OCI-M2 (cell line): Measurements from ENCODE around the gene SOX6.

Experiments
- DNase-seq: peaks from one replicate; lab custom pipeline; 2025; ENCODE audit not compliant: unreplicated experiment; lab: John Stamatoyannopoulos, UW

Gene SOX6

DNA sequence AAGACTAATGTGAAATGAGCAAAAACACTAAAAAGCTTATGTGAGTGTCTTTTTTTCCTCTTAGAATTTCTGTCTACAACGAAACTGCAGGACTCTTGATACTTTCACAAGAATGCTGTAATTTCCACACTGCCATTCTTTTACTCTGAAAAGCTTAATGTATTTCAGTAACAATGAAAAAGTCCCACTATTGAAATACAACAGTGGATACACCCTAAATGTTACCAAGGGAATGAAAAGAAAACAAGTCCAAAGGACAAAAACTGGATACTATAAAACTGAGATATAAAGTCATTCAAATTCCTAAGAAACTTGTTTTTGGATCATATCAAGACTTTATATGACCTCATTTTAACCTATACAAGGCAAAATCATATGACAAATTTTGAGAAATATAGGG lies 77.4 kb downstream of the SOX6 start:
- no peak for DNase-seq

DNA sequence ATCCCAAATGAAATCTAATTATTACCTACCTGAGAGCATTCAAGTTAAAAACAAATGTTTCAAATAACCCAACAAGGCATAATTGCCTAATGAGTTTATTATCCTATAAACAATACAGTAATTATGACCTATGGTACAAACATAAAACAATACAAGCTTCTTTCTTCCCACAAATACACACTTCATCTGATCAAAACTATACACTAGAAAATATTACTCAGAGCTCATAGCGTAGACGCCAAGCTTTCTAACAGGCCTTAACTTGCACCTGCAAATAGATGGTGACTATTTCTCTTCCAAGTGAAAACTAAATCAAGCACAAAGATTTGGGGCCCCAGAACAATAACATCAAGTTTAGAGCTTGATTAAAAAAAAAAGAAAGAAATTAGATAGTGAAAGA lies 78.1 kb downstream of the SOX6 start:
- no peak for DNase-seq

- DNase-seq, result no peak
These were observed 80.1 kb downstream of the SOX6 start for GRCh38 chr11:16276251-16276650.

GRCh38 chr11:16271258-16271657 lies 85.1 kb downstream of the SOX6 start:
- no peak for DNase-seq

GRCh38 chr11:16266021-16266420 lies 90.3 kb downstream of the SOX6 start:
- no peak for DNase-seq

DNA sequence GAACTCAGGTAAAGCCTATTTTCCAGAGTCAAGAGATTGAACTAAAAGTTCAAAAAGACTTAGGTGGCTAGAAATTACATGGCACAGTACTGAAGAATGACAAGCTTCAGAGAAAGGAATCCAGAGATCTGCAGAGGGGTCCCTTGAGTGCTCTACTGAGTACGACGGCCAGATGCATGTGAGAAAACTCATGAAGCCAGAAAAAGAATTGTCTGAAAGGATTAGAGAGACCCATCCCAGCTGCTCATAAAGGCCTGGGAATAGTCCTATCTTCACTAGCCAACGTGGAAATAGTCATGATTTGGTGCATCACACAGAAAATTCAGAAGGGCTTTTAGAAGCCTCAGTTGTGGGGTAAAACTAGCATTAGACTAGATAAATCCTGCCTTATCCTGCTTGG lies 91.3 kb downstream of the SOX6 start:
- no peak for DNase-seq

DNA sequence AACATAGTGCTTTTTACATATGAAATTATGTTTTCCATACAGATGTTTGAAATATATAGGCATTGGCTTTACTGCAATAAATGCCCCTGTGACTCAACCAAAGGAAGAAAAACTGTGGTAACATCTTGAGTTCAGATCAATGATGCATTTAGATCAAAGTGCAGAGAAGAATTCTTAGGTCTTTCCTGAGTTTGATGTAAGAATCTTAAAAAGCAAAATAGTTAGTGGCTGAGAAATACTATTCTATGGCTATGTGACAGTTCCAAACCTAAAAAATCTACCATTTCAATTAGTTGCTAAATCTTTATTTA lies 93.7 kb downstream of the SOX6 start:
- no peak for DNase-seq

DNA sequence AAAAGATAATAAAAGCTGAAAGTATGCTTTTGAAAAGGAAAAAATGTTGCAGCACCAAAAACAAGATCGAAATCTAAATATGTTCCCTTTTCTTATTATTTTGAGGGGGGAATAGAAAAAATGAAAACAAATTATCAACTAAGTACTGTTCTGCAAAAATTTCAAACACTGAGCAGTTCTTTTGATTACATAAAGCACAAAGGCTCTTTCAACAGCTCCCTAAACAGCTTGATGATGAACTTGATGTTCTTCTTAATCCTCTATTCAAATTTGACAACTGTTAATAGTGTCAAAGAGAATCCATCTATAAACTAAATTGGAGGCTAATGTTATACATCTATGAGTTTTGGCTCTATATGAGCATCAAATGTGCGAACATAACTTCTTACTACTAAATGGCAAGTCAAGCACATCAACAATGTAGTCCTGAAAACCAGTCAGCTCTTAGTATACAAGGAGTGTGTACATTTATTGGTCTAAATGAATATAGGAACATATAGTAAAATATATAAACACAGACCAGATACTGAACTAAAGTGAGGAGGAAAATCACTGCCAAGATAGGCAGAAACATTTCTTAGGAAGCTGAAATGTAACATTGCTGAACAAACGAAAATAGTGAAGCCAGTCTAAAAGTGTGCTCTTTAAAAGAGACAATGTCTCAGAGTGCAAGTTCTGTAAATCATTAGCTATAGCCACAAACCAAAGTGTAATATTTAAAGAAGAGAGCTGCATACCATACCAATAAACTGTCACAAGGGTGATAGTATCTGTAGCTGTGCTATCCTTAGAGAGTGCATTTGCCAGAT lies 94.3 kb downstream of the SOX6 start:
- DNase-seq, result no peak

DNA sequence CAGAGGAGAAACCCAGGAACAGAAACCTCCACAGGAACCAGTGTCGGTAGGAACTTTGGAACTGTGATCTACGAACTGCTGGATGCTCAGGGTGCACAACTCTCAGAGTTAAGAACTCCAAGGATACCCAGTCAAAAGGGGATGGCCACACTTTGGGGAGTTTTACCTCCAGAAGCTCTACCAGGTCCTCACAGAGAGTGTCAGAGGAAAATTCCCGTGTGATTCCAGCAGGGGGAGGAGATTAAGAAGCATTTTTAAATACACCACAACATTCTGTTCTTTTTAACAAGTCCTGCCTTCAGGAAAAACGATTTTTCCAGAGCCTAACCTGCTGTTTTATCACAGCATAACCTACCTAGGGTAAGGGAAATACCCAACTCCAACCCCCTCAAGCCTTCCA lies 104.0 kb downstream of the SOX6 start:
- no peak for DNase-seq

DNA sequence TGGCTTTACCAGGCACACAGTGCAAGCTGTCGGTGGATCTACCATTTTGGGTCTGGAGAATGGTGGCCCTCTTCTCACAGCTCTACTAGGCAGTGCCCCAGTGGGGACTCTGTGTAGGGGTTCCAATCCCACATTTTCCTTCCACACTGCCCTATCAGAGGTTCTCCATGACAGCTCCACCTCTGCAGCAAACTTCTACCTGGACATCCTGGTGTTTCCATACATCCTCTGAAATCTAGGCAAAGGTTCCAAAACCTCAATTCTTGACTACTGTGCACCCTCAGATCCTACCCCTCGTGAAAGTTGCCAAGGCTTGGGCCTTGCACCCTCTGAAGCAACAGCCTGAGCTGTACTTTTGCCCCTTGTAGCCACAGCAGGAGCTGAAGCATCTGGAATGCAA lies 108.1 kb downstream of the SOX6 start:
- no peak for DNase-seq

DNA sequence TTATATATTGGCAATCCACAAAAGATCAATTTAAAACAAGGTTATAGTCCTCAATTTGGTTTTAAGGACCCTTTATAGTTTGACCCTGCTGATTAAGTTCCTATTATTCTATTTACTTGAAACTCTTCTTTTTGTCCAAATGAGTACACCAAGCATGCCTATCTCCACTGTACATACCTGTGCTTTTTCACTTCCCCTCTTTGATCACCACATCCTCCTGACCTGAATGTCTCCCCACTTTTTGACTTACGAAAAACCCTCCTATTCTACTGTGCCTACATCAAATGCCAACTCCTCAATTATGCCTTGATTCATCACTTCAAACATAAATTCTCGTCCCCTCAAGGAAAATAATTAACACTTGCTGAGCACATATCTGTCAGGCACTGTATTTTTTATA lies 113.5 kb downstream of the SOX6 start:
- DNase-seq, result no peak

DNA sequence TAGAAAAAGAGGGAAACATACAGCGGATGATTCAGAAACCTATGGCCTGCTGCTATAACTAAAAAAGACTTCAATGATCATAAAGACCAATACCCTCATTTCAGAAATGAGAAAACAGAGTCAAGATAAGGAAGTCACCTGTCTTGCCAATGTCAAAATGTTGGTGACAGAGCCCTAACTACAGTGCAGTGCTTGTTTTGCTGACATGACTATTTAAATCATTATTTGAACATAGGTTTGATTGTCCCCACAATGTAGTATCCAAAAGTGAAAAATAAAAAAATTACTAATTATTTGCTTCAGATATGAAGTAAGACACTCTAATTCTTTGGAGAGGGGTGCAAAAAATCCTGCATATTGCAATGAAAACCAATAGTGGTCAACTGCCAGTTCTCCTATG lies 115.7 kb downstream of the SOX6 start:
- DNase-seq, result no peak

DNA sequence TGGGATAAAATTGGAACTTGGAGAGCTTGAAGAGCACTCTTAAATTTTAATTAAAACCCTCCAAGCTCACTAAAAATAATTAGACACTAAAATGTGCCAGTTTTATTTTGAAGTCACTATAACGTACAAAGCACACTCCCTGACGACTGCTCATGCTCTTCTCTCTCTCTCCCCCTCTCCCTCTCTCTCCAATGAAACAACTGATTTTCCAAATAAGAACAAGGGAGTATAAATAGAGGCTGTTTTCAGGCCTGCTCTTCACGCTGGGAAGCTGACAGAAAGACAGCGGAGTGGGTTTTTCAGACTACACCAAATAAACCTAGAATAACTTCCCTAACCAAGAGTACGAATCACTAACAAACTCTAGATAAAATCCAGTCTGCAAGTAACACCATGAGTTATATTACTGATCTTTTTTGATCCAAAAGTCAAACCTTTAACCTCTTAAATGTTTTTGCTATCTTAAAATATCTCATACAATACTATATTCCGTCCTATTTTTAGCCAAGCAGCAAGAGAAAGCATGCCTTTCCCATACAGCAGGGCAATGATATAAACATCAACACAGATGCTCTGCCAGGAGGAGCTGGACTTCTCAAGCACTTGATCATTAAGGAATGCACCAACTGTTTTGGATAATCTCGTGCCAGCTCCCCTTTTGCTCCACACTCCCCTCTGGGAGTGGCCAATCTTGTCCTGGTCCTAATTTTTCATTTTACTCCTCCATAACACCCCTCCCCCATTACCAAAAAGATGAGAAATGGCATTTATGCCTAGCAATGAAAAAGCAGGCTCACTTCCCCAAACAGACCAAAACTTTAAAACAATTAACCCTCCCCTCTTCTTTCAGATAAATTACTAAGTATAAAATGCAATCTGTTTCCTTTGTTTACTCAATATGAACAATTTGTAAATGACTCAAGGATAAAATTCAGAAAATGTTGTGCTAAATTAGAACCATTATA lies 116.9 kb downstream of the SOX6 start:
- DNase-seq, result no peak

- DNase-seq, result no peak
These were observed 130.1 kb downstream of the SOX6 start for GRCh38 chr11:16226245-16226644.

- no peak for DNase-seq
These were observed 130.7 kb downstream of the SOX6 start for GRCh38 chr11:16225623-16226022.

GRCh38 chr11:16223558-16223957 lies 132.8 kb downstream of the SOX6 start:
- DNase-seq, result no peak

DNA sequence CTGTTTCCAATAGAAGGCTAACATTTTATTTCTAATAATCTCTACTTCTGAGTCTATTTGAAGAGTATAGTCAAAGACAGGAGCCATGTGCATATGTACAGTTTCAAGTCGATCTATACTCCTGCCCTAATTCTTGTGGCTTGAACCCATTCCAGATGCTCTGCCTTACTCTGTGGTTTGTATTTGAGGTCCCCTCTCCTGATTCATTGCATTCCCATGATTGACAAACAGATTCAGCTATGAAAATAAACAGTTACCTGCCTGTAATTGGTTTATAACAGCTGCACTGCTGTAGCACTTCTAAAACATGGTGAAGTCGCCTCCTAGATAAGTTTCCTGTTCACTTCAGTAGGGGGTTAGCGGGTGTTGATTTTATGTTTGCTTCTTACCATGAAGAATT lies 138.7 kb downstream of the SOX6 start:
- no peak for DNase-seq

- no peak for DNase-seq
These were observed 139.5 kb downstream of the SOX6 start for GRCh38 chr11:16216831-16217230.

- no peak for DNase-seq
These were observed 141.0 kb downstream of the SOX6 start for GRCh38 chr11:16215352-16215751.

- DNase-seq, result no peak
These were observed 144.9 kb downstream of the SOX6 start for GRCh38 chr11:16211407-16211806.

GRCh38 chr11:16204261-16204660 lies 152.1 kb downstream of the SOX6 start:
- DNase-seq, result no peak

DNA sequence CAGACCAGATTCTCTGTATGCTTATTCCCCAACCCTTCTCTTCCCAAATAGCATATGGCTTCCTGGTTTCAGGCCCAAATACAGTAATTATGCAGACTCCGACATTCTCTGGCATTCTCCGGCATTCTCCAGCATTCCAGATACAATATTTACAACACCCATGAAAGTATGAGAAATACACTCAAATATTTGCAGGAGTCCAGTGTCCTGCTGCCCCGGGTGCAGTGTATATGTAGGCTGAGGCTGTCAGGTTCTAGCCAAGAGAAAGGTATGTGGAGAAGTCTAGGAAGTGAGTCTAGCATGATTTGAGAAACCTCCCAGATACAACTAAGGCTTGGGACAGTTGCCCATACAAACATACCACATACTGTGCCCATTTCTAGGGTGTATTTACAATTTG lies 160.7 kb downstream of the SOX6 start:
- no peak for DNase-seq
